ENCODE measurements around the gene TMC1. TPM values are rescaled to one million over a fixed set of nuclear protein-coding genes. Genes with fewer than 3 reads are reported as not detected.

Gene TMC1
- total RNA-seq, 1 experiment from 2014 or later: 5.5 TPM

GRCh38 chr9:72563806-72564205 lies 42.4 kb downstream of the TMC1 start:
- Histone ChIP-seq H3K4me2 (no peak overlapping the region), H3K36me3 (ENCODE audit: low read depth) (no peaks in the 10 kb centered on the region; the same call in 1 of the 2 replicates), H2AFZ (no peak overlapping the region), H3K4me1 (replicated peaks; ENCODE audit: insufficient read depth) (peaks cover 19% of the 10 kb centered on the region), H3K27me3 (ENCODE audit: insufficient read depth, low read depth) (no peaks in the 10 kb centered on the region), H4K20me1 (ENCODE audit: insufficient read depth) (no peaks in the 10 kb centered on the region), H3F3A (ENCODE audit: insufficient read depth, low read depth) (no peaks in the 10 kb centered on the region), H3K9me2 (ENCODE audit: insufficient read depth) (no peaks in the 10 kb centered on the region), H3K27ac (no peak overlapping the region), H3K9me3 (ENCODE audit: insufficient read depth, low read depth) (no peaks in the 10 kb centered on the region), H3K79me2 (ENCODE audit: low read depth) (no peaks in the 10 kb centered on the region), H3K4me3 (no peak overlapping the region)
- intact Hi-C loops (cut with micrococcal nuclease; ENCODE audit: unreplicated experiment): no loop called here
- ChIA-PET POLR2A (ENCODE audit: unreplicated experiment) (interaction anchor here (0.6 to 0.7 kb wide), 2 partner anchors 199 to 613 kb away, joined by 3 to 6 read pairs; partner anchors contain the start of gene ZFAND5), CTCF (no interaction called here)
- no peak for TF ChIP-seq EZH2 (IDR thresholded peaks at IDR 0.05; ENCODE audit: low read depth)
- TF ChIP-seq, protein P1, sequence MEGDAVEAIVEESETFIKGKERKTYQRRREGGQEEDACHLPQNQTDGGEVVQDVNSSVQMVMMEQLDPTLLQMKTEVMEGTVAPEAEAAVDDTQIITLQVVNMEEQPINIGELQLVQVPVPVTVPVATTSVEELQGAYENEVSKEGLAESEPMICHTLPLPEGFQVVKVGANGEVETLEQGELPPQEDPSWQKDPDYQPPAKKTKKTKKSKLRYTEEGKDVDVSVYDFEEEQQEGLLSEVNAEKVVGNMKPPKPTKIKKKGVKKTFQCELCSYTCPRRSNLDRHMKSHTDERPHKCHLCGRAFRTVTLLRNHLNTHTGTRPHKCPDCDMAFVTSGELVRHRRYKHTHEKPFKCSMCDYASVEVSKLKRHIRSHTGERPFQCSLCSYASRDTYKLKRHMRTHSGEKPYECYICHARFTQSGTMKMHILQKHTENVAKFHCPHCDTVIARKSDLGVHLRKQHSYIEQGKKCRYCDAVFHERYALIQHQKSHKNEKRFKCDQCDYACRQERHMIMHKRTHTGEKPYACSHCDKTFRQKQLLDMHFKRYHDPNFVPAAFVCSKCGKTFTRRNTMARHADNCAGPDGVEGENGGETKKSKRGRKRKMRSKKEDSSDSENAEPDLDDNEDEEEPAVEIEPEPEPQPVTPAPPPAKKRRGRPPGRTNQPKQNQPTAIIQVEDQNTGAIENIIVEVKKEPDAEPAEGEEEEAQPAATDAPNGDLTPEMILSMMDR (conservative IDR thresholded peaks at IDR 0.05): no peak
- no TSS peak for BruUV-seq (replicated peaks)
- no peak for DNase-seq

- no peaks in the 10 kb centered on the region for H4K20me1 ChIP-seq (ENCODE audit: insufficient read depth)
- no TSS peak for BruUV-seq (replicated peaks)
- H3K9me3 ChIP-seq (ENCODE audit: insufficient read depth, low read depth): no peaks in the 10 kb centered on the region; the same call in 1 of the 2 replicates
- no peak overlapping the region for H3K4me2 ChIP-seq
- DNase-seq: no peak
- intact Hi-C loops (cut with micrococcal nuclease; ENCODE audit: unreplicated experiment): no loop called here
- no peaks in the 10 kb centered on the region for H3K27me3 ChIP-seq (ENCODE audit: insufficient read depth, low read depth)
- H3K79me2 ChIP-seq (ENCODE audit: low read depth): no peaks in the 10 kb centered on the region
- no peak overlapping the region for H3K4me3 ChIP-seq
- ChIA-PET POLR2A (ENCODE audit: unreplicated experiment) (interaction anchor here (0.6 to 0.7 kb wide), 2 partner anchors 37 to 200 kb away, joined by 3 to 4 read pairs; partner anchors contain the start of gene ZFAND5), CTCF (no interaction called here)
- no peak overlapping the region for H3K27ac ChIP-seq
- TF ChIP-seq, protein P1 (conservative IDR thresholded peaks at IDR 0.05): no peak
- TF ChIP-seq EZH2 (IDR thresholded peaks at IDR 0.05; ENCODE audit: low read depth): no peak
- H2AFZ ChIP-seq: no peak overlapping the region
- no peaks in the 10 kb centered on the region for H3F3A ChIP-seq (ENCODE audit: insufficient read depth, low read depth)
- peaks cover 12% of the 10 kb centered on the region for H3K4me1 ChIP-seq (replicated peaks; ENCODE audit: insufficient read depth)
- no peaks in the 10 kb centered on the region for H3K9me2 ChIP-seq (ENCODE audit: insufficient read depth)
- H3K36me3 ChIP-seq (ENCODE audit: low read depth): no peaks in the 10 kb centered on the region; the same call in 1 of the 2 replicates
These were observed 43.3 kb downstream of the TMC1 start for GRCh38 chr9:72564479-72565281.

DNA sequence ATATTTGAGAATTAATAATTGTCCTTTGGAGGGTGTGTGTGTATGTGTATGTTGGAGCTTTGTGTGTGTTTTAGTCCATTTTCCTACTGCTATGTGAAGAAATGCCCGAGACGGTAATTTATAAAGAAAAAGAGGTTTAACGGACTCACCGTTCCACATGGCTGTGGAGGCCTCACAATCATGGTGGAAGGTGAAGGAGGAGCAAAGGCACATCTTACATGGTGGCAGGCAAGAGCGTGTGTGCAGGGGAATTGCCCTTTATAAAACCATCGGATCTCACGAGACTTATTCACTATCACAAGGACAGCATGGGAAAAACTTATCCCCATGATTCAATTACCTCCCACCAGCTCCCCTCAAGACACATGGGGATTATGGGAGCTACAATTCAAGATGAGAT lies 44.1 kb downstream of the TMC1 start:
- no TSS peak for BruUV-seq (replicated peaks)
- intact Hi-C loops (cut with micrococcal nuclease; ENCODE audit: unreplicated experiment): no loop called here
- Histone ChIP-seq H2AFZ (no peak overlapping the region), H3K27ac (no peak overlapping the region), H3K4me2 (no peak overlapping the region), H3K9me2 (ENCODE audit: insufficient read depth) (no peaks in the 10 kb centered on the region), H3K79me2 (ENCODE audit: low read depth) (no peaks in the 10 kb centered on the region), H3K36me3 (ENCODE audit: low read depth) (no peaks in the 10 kb centered on the region; the same call in 1 of the 2 replicates), H4K20me1 (ENCODE audit: insufficient read depth) (no peaks in the 10 kb centered on the region), H3K9me3 (ENCODE audit: insufficient read depth, low read depth) (no peaks in the 10 kb centered on the region; the same call in 1 of the 2 replicates), H3K4me3 (no peak overlapping the region), H3K4me1 (replicated peaks; ENCODE audit: insufficient read depth) (peaks cover 4% of the 10 kb centered on the region; the same call in 1 of the 2 replicates), H3F3A (ENCODE audit: insufficient read depth, low read depth) (no peaks in the 10 kb centered on the region), H3K27me3 (ENCODE audit: insufficient read depth, low read depth) (no peaks in the 10 kb centered on the region)
- ChIA-PET CTCF (no interaction called here), POLR2A (ENCODE audit: unreplicated experiment) (no interaction called here)
- no peak for DNase-seq
- no peak for TF ChIP-seq EZH2 (IDR thresholded peaks at IDR 0.05; ENCODE audit: low read depth)
- TF ChIP-seq, protein P1 (conservative IDR thresholded peaks at IDR 0.05): no peak

Measured in PC-9 (cell line).